ENCODE results near the gene FEZF1. TPM values are rescaled to one million over a fixed set of nuclear protein-coding genes. Genes with fewer than 3 reads are reported as not detected.

The FEZF1 gene
- total RNA-seq (2014; rRNA removed; shearing (Covaris generic)): not detected in 2 replicates

- DNase-seq (ENCODE audit: low read depth): no peak
Observed at GRCh38 chr7:122304319-122304975, at the start of gene FEZF1. Gene FEZF1, minus strand, starts transcription at chr7:122304750. Its CDS starts 313 bp downstream, at chr7:122304437.

- DNase-seq (ENCODE audit: low read depth): no peak
Observed at GRCh38 chr7:122352454-122352853, 47.9 kb upstream of the FEZF1 start.

GRCh38 chr7:122350701-122351100, 46.2 kb upstream of the FEZF1 start:
- DNase-seq (ENCODE audit: low read depth): no peak

- DNase-seq (ENCODE audit: low read depth): no peak
Observed at GRCh38 chr7:122344303-122344620, 39.7 kb upstream of the FEZF1 start.

- no peak for DNase-seq (ENCODE audit: low read depth)
Observed at GRCh38 chr7:122343601-122344302, 39.2 kb upstream of the FEZF1 start.

- no peak for DNase-seq (ENCODE audit: low read depth)
Observed at GRCh38 chr7:122340427-122340826, 35.9 kb upstream of the FEZF1 start.

- no peak for DNase-seq (ENCODE audit: low read depth)
Observed at GRCh38 chr7:122339145-122339904, 34.8 kb upstream of the FEZF1 start.

GRCh38 chr7:122337011-122337410, 32.5 kb upstream of the FEZF1 start:
- DNase-seq (ENCODE audit: low read depth): no peak

GRCh38 chr7:122329145-122329802, 24.7 kb upstream of the FEZF1 start:
- no peak for DNase-seq (ENCODE audit: low read depth)

GRCh38 chr7:122327969-122328368, 23.4 kb upstream of the FEZF1 start:
- DNase-seq (ENCODE audit: low read depth): no peak

- DNase-seq (ENCODE audit: low read depth): no peak
Observed at GRCh38 chr7:122316467-122317388, 12.2 kb upstream of the FEZF1 start.

GRCh38 chr7:122315507-122316466, 11.2 kb upstream of the FEZF1 start:
- DNase-seq (ENCODE audit: low read depth): no peak

GRCh38 chr7:122314284-122314683, 9.7 kb upstream of the FEZF1 start:
- DNase-seq (ENCODE audit: low read depth): no peak

- DNase-seq (ENCODE audit: low read depth): no peak
Observed at GRCh38 chr7:122312789-122313188, 8.2 kb upstream of the FEZF1 start.

- DNase-seq (ENCODE audit: low read depth): no peak
Observed at GRCh38 chr7:122311734-122312450, 7.3 kb upstream of the FEZF1 start.

- DNase-seq (ENCODE audit: low read depth): no peak
Observed at GRCh38 chr7:122311050-122311700, 6.6 kb upstream of the FEZF1 start.

- peak; percentile 10 for DNase-seq (ENCODE audit: low read depth)
Observed at GRCh38 chr7:122310119-122311021, 5.8 kb upstream of the FEZF1 start.

- DNase-seq (ENCODE audit: low read depth): no peak
Observed at GRCh38 chr7:122309421-122309820, 4.9 kb upstream of the FEZF1 start.
